Activated T-helper 9 cell treated with anti-CD3 and anti-CD28 coated beads, Interleukin-2, amount 50 U/mL, for 16 hours (primary cell): Measurements from ENCODE around the gene RGPD8.
"Not testable (repeated sequence)": the region's sequence is repeated elsewhere in the genome, so short reads cannot be mapped to it uniquely, and the experiment has no call there.

Source experiments
- DNase-seq: peaks from one replicate; pipeline ENCODE4 v3.0.0-alpha.2; 2020; ENCODE audit warnings: low read depth

The RGPD8 gene

GRCh38 chr2:112433480-112433879 is at the start of gene RGPD8:
Gene RGPD8 (minus strand): TSS chr2:112433645. CDS start chr2:112433453, 192 bp downstream.
- peak; percentile 92 for DNase-seq

- DNase-seq, result no peak
These were observed 49.6 kb upstream of the RGPD8 start for GRCh38 chr2:112483042-112483473.

GRCh38 chr2:112482309-112483041 is 49.0 kb upstream of the RGPD8 start:
- peak; percentile 8 for DNase-seq

GRCh38 chr2:112481528-112482233 is 48.2 kb upstream of the RGPD8 start, which contains the start of gene TTL:
Gene TTL (plus strand): TSS chr2:112482156. CDS start chr2:112482345, 189 bp downstream.
- peak; percentile 73 for DNase-seq

- DNase-seq, result peak; percentile 74
These were observed 47.6 kb upstream of the RGPD8 start for GRCh38 chr2:112481050-112481527.

- DNase-seq, result peak; percentile 4
These were observed 47.1 kb upstream of the RGPD8 start for GRCh38 chr2:112480530-112481049.

- no peak for DNase-seq
These were observed 43.0 kb upstream of the RGPD8 start for GRCh38 chr2:112476434-112476833.

GRCh38 chr2:112474844-112475486 is 41.5 kb upstream of the RGPD8 start:
- DNase-seq, result no peak

- no peak for DNase-seq
These were observed 39.3 kb upstream of the RGPD8 start for GRCh38 chr2:112472547-112473263.

GRCh38 chr2:112465382-112465781 is 31.9 kb upstream of the RGPD8 start:
- DNase-seq, result no peak

GRCh38 chr2:112463256-112463655 is 29.8 kb upstream of the RGPD8 start:
- no peak for DNase-seq

GRCh38 chr2:112462178-112462577 is 28.7 kb upstream of the RGPD8 start:
- no peak for DNase-seq

- DNase-seq, result no peak
These were observed 25.9 kb upstream of the RGPD8 start for GRCh38 chr2:112459372-112459771.

- no peak for DNase-seq
These were observed 21.1 kb upstream of the RGPD8 start for GRCh38 chr2:112454586-112454985.

- DNase-seq, result no peak
These were observed 17.9 kb upstream of the RGPD8 start for GRCh38 chr2:112451317-112451716.

- no peak for DNase-seq
These were observed 16.4 kb upstream of the RGPD8 start for GRCh38 chr2:112449854-112450253.

- not testable (repeated sequence) for DNase-seq
These were observed 10.8 kb upstream of the RGPD8 start for GRCh38 chr2:112444256-112444655.

GRCh38 chr2:112438603-112439261 is 5.3 kb upstream of the RGPD8 start:
- not testable (repeated sequence) for DNase-seq

GRCh38 chr2:112437405-112437831 is 4.0 kb upstream of the RGPD8 start:
- DNase-seq, result not testable (repeated sequence)

- DNase-seq, result not testable (repeated sequence)
These were observed 3.5 kb upstream of the RGPD8 start for GRCh38 chr2:112436993-112437392.
